Measurements from ENCODE around the gene ADORA1.

ADORA1 gene

GRCh38 chr1:203138066-203138465 lies 10.5 kb downstream of the ADORA1 start:
- no peak for DNase-seq (ENCODE audit: extremely low read depth, low read depth)
- TF ChIP-seq, protein P1, sequence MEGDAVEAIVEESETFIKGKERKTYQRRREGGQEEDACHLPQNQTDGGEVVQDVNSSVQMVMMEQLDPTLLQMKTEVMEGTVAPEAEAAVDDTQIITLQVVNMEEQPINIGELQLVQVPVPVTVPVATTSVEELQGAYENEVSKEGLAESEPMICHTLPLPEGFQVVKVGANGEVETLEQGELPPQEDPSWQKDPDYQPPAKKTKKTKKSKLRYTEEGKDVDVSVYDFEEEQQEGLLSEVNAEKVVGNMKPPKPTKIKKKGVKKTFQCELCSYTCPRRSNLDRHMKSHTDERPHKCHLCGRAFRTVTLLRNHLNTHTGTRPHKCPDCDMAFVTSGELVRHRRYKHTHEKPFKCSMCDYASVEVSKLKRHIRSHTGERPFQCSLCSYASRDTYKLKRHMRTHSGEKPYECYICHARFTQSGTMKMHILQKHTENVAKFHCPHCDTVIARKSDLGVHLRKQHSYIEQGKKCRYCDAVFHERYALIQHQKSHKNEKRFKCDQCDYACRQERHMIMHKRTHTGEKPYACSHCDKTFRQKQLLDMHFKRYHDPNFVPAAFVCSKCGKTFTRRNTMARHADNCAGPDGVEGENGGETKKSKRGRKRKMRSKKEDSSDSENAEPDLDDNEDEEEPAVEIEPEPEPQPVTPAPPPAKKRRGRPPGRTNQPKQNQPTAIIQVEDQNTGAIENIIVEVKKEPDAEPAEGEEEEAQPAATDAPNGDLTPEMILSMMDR (IDR thresholded peaks at IDR 0.05; ENCODE audit: low read depth, low read length) = no peak

DNA sequence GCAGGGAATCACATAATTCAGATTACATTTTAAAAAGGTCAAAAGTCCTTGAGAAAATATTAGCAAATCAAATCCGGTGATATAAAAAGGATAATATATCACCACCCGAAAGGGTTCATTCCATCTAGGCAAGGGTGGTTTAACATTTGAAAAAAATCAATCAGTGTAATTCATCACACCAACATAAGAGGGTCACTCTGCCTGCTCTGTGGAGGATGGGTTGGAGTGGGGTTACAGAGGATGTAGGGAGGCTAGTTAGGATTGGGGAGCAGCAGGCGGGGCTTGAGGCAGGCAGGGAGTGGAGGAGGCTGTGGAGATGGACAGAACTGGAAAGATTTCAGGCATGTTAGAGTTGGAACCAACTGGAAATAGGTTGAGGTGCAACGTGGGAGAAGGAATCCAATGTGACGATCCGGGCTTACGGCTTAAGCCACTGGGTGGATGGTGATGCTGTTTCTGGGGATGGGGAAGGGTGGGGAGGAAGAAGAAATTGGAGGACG lies 12.5 kb downstream of the ADORA1 start:
- TF ChIP-seq, protein P1 (IDR thresholded peaks at IDR 0.05; ENCODE audit: low read depth, low read length) = no peak
- DNase-seq (ENCODE audit: extremely low read depth, low read depth) = no peak

- TF ChIP-seq, protein P1 (IDR thresholded peaks at IDR 0.05; ENCODE audit: low read depth, low read length) = no peak
- DNase-seq (ENCODE audit: extremely low read depth, low read depth) = no peak
Observed at GRCh38 chr1:203140743-203141520, 13.4 kb downstream of the ADORA1 start.

- no peak for DNase-seq (ENCODE audit: extremely low read depth, low read depth)
- TF ChIP-seq, protein P1 (IDR thresholded peaks at IDR 0.05; ENCODE audit: low read depth, low read length) = no peak
Observed at GRCh38 chr1:203142124-203142523, 14.6 kb downstream of the ADORA1 start.

- TF ChIP-seq, protein P1 (IDR thresholded peaks at IDR 0.05; ENCODE audit: low read depth, low read length) = no peak
- DNase-seq (ENCODE audit: extremely low read depth, low read depth) = no peak
Observed at GRCh38 chr1:203142684-203143408, 15.3 kb downstream of the ADORA1 start.

GRCh38 chr1:203143641-203144040 lies 16.1 kb downstream of the ADORA1 start:
- DNase-seq (ENCODE audit: extremely low read depth, low read depth) = no peak

More at GRCh38 chr1:203143641-203144040, 16.1 kb downstream of the ADORA1 start:
- TF ChIP-seq, protein P1 (IDR thresholded peaks at IDR 0.05; ENCODE audit: low read depth, low read length) = no peak

All from AG09319 (cell line).